Occipital lobe (tissue), 2 donors: Measurements from ENCODE around the gene TMEM165. TPM values are rescaled to one million over a fixed set of nuclear protein-coding genes. Genes with fewer than 3 reads are reported as not detected.

Experiments
- DNase-seq: peaks from one replicate; lab custom pipeline; 2025; lab: John Stamatoyannopoulos, UW
- total RNA-seq: library from RNA; depleted of rRNA; stranded (reverse); fragments of >200 nt; gene quantifications from one replicate; pipeline ENCODE4 v1.2.3, GENCODE V29; 2014

Gene TMEM165
- total RNA-seq, 1 donor from 2014 or later, result 109 TPM

DNA sequence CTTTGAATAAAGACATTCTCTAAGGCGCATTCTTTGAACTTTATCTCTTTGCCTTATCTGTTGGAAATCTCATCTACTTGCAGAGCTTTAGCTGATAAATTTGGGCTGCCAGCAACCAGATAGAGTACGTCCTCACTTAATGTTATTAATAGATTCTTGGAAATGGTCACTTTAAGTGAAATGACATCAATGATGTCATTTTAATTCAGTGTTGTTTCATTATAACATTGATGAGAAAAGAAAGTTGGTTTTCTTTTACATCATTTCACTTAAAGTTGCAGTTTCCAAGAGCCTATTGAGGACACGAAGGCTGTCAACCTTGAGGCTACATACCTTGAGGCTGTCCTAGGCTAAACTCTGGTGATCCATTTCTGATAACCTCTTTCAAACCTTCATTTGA, 9.3 kb downstream of the TMEM165 start:
- DNase-seq, result no peak

DNA sequence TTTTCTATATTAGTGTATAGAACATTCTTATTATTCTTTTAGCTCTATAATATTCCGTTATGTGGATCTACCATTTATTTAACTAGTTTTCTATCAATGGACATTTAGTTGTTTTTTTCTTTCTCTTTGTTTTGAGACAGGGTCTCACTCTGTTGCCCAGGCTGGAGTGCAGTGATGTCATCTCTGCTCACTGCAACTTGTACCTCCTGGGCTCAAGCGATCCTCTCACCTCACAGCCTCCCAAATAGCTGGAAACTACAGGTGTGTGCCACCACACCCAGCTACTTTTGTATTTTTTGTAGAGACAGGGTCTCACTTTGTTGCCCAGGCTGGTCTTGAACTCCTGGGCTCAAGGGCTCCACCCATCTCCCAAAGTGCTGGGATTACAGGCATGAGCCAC, 10.8 kb downstream of the TMEM165 start:
- DNase-seq, result no peak

DNA sequence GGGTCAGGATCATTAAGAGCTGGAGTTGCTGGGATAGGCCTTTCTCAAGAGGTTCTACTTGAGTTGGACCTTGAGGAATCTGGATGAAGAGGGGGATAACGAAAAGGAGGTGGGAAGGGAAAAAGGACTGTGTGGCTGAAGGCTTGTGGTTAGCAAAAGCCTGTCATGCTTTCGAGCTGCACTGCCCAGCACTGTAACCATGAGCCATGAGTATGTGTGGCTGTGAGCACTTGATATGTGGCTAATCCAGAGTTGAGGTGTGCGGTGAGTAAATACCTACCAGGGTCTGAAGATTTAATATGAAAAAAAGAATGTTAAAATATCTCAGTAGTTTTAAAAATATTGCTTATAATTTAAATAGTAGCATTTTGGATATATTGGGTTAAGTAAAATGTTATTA, 11.4 kb downstream of the TMEM165 start:
- no peak for DNase-seq

DNA sequence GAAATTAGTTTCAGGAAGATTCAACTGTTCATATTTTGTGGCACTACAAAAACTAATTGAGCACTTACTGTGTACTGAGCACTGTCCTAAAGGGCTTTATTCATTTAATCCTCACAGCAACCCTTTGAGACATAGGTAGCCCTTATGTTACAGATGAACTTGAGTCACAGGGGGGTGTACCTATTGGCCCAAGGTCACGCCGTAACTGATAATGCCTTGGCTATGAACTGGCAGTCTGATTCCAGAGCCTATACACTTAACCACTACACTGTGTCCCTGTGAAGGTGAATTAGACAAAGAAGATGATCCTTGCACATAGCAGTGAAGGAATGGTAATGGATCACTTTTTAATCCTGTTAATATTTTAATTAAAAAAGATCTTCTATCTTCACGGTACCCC, 12.0 kb downstream of the TMEM165 start:
- no peak for DNase-seq

DNA sequence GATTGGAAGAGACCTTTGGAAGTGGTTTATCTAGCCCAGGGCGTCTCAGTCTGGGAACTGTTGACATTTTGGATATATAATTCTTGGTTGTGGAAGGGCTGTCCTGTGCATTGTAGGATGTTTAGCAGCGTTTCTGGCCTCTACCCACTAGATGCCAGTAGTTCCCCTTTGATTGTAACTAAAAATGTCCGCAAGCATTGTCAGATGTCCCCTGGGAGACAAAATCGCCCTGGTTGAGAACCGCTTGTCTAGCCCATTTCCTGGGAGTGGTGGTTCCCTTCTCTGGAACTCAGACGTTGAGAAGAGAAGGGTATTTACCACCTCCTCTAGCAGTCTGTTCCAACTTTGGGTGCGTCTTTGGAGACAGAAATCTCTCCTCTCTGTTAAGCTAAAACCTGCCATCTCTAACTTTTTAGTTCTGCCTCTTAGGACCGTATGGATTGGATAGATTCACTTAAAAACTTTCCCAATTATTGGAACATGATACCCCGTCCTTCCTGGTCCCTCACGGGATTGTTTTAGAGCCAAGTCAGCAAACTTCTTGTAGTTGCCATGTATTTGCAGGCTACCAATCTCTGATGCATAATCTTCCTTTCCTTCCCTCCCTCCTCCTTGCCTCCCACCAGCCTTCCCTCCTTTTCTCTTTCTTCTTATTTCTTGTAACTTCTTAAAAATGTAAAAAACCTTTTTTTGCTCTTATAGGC, 13.9 kb downstream of the TMEM165 start:
- DNase-seq, result no peak

DNA sequence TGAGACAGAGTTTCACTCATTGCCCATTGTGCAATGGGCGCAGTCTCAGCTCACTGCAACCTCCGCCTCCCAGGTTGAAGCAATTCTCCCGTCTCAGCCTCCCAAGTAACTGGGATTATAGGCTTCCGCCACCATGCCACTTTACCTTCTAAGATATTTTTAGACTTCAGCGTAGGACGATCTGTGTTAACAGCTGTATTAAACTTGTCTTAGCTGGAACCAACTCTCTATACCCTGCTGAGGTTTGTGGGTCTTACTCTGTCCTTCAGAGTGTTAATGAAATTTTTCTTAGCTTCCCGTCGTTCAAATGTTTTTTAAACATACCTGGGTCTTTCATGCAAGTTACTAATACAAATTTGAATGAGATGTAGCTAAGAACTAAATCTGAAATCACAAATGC, 14.7 kb downstream of the TMEM165 start:
- DNase-seq, result no peak

DNA sequence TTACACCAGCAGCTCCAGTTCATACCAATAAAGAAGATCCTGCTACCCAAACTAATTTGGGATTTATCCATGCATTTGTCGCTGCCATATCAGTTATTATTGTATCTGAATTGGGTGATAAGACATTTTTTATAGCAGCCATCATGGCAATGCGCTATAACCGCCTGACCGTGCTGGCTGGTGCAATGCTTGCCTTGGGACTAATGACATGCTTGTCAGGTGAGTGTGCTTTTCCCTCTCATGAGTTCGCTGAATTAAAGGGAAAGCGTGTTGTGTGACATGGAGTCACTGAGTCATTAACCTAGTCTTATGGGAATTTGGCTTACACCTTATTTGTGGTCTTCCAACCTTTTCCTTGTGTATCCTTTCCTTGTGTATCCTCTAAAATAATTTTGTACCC, 15.9 kb downstream of the TMEM165 start:
- no peak for DNase-seq

DNA sequence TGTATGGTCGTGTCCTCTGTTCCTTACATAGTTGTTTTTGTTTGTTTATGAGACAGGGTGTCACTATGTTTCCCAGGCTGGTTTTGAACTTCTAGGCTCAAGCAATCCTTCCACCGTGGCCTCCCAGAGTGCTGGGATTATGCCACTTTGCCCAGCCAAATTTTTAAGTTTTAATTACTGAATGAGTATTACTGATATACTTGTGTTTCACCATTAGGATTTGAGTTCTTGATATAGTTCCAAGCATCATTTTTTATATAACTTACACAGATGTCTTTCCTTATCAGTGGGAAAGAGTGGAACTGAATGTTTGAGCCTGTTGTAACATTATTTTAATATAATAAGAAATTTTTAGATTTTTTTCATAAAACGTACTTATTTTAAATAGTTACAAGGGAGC, 20.4 kb downstream of the TMEM165 start:
- no peak for DNase-seq

DNA sequence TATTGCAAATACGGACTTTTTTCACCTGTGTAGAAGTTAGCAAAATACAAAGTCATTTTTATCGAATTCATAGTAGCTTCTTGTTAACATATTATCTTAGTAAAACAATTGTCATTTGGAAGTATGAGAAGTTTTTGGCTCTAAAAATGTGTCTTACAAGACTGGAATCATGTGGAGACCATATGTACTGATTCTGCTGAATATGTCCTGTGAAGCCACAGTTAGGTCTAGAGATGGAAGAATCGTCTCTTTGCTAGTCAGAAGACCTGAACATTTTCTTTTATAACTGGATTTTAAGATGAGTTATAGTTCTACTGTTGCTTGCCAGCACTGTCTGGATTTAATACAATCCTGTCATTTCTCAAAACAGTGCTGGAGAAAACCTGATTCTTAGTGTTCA, 29.0 kb downstream of the TMEM165 start:
- DNase-seq, result no peak

DNA sequence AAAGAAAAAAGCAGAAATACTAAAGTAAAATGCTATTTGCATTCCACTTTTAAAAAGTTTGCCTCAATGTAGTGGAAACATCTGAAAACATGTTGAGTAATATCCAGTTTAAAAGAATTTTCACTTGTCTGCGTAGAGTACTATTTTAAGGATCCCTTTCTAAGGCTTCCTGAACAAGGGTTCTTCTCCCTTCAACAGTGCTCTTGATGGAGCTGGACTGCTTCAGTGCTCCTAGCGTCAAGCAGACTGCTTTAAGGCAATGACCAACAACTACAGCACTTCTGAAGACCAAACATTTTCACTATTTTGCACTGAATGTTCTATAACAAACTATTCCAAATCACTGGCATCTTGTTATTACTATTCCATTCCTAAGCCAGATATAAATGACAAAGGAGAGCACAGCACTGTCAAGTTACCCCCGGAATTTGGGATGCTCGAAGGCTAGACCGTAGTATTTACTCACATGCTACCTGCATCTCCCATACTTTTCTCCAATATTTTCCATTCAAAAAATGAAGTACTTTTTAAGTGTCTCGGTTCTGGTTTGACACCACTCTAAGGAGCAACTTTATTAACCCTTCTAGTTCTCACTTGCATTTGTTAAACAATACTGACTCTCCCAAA, 36.1 kb downstream of the TMEM165 start:
- DNase-seq, result no peak

DNA sequence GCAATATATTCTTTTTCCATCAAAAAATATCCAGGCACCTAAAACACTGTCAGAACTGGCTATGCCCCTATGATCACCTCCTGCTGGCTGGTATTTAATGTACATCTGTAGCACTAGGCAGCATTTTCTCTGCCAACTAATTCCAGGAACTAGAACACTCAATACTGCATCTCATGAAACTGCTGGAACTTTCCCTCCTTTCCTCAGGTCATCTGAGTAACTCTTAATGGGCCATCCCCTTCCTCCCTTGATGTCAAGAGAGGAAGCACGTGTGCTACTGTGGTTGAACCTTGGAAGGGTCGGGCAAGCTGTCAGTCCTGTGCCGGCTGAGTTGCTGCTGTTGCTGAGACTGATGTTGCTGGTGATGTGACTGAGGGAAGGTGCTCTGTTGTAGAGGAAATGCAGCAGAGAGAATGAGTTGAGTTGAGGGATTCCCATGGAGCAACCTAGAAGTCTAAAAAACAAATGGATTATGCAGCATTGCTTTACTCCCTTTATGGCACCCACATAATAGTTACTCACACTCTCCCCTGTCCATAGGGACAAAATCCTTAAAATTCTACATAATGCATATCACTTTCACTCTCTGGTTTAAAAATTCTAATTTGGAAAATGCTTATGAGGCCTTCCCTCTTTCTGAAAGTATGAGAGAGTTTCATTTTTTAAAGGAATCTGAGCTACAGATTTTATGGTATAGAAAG, 39.5 kb downstream of the TMEM165 start:
- DNase-seq, result no peak

DNA sequence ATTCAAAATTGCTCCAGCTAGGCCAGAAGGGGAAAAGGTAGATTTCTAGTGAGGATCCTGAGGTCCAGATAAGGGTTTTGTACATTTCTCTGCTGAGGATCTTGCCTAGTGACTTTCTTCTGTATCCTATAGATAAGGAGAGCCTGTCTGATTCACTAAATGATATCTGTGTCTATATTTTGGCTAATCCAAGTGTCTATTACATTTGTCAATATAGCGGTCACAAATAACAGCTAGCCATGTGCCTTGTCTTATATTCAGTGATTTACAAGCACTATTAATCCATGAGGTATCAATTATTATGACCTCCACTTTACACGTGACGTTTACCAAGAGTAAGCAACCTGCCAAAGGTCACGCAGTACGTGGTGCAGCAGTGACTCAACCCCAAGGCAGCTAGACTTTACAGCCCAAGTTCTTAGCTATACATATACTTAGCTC, 41.6 kb downstream of the TMEM165 start:
- DNase-seq, result no peak

DNA sequence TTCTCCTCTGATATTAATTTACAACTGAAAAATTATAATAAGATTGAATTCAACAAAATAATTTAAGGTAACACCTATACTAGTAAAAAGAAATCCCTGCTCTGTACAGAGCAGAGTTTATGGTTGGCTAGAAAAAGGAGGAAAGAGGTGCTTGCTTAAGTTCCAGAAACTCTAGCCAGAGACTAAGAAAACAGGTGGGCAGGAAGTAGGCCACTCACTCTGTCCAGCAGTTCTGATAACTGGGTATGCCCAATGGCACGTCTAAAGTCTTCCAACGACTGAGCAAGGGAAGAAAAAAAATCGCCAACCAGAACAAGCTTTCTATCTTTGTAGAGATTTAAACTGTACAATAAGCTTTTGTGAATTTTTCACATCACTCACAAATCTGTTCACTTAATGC, 42.1 kb downstream of the TMEM165 start:
- DNase-seq, result no peak

DNA sequence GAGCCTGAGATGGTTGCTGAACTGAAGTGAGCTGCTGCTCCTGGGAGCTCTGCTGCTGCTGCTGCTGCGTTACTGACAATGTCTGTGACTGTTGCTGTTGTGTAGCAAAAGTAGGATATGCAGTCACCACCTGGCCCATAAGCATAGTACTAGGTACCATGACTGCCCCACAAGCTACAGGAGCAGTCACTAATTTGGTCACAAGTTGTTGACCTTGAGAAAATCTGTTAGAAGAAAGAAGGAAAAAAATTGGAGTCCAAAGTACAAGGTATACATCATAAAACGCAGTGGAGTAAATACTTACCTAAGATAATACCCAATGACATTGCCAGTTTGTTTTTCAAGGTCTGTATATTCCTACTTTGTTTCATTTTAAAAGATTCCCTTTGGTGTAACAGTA, 42.6 kb downstream of the TMEM165 start:
- DNase-seq, result no peak

DNA sequence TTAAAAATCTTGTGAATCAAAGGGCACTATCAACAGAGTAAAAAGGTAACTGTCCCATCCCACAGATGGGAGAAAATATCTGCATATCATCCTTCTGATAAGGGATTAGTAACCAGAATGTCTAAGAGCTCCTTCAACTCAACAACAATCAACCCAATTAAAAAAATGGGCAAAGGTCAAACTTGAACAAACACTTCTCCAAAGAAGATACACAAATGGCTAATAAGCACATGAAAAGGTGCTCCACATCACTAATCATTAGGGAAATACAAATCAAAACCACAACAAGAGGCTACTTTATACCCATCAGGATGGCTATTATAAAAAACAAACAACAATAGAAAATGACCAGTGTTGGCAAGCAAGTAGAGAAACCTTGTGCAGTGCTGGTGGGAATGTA, 43.3 kb downstream of the TMEM165 start:
- DNase-seq, result no peak

DNA sequence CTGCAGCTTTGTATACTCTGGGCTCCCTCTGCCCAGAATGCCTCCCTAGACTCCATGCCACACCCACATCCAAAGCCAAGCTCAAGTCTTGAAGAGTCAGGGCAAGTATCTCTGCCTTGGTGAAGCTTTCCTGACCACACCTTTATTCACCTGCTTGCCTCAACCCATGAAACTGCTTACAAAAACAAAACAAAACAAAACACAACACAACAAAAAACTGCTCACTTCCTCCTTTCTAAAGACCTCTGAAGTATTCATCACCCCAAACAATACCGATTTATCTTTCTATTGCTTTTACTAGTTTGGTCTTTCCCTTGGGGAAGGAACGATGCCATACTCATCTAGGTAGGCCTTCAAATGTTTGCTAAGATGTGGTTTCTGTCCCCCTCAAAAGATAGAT, 45.0 kb downstream of the TMEM165 start:
- DNase-seq, result no peak

DNA sequence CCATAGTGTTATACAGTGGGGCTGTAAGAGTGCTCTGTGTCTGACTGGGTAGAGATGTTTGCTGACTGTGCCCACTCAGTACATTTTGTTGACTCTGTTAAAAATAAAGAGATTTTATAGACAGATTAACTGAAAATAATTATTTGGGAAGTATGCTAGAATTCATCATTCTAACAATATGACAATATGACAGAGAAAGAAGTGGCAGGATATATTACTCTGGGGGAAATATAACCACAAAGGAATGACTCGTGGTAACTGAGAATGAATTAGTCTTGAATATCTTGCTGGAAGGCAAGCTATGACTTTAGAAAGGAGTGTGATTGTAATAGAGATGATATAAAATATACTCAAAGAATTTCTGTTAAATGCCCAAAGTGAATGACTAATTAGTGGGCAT, 46.8 kb downstream of the TMEM165 start:
- DNase-seq, result no peak

DNA sequence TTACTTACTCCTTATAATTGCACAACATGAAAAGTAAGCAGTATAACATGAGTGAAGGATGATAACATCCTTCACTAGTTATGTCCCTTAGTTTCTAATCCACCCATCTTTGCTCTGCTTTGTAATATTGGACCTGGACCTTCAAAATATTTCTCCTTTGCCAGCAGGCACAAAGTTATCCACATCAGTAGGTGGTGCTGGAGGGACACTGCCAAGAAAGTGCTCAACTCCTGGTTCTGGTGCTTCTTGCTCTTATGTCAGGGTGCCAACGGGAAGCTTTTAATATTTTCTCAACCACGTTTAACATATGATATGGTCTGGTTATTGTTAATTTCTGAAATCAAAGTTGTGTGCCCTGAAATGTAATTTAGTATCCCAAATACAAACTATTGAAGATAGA, 49.1 kb downstream of the TMEM165 start:
- DNase-seq, result no peak

DNA sequence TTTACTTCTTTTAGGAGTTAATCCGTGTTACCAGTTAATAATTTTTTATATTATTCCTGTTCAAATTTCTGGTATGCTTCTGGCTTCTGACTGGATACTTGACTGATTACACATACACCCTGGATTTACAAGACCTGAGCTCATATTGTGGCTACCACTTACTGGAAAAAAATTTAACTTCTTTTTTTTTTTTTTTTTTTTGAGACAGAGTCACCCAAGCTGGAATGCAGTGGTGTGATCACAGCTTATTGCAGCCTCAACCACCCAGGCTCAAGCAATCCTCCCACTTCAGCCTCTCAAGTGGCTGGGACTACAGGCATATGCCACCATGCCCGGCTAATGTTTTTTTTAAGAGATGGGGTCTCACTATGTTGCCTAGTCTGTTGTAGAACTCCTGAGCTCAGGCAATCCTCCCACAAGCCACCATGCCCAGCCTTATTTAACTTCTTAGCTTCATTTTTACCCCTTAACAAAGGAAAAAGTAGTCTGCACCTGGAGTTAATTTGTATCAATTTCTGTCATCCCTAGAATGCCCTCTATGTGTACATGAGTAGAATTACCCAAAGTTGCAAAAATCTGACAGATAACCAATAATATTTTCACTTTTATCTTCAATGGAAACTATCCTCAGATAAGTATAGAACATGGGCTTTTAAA, 50.3 kb downstream of the TMEM165 start:
- DNase-seq, result no peak

DNA sequence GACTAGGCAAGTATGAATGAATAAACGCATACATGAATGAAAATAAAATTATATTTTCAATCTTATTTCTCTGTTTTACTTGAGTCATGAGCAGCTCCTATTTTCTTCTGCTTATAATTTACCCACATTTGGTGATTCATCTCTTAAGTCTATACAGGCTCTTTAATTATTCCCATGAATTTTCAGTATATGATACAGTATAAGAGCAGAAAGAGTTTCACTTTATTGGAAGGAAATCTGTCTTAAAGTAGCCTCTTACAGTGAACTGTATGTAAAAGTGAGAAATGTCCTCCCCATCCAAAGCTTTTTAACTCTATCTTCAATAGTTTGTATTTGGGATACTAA, 50.8 kb downstream of the TMEM165 start:
- no peak for DNase-seq

DNA sequence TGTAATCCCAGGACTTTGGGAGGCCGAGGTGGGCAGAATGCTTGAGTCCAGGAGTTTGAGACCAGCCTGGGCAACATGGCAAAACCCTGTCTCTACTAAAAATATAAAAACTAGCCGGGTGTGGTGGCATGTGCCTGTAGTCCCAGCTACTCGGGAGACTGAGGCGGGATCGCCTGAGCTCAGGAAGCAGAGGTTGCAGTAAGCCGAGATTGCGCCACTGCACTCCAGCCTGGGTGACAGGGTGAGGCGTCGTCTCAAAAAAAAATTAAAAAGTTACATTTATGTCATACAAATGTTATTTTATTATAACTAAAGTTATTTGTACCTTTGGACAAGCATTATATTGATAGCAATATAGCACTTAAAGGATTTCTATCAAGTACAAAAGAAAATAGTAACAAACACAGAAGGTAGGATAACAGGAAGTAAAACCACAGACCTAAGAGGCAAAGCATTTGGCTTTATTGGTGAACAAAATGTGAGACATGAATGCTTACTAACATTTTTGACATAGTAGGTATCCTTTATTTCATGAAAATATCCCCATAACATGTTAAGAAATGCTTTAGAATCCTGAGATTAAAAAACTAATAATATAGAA, 51.5 kb downstream of the TMEM165 start:
- DNase-seq, result no peak

DNA sequence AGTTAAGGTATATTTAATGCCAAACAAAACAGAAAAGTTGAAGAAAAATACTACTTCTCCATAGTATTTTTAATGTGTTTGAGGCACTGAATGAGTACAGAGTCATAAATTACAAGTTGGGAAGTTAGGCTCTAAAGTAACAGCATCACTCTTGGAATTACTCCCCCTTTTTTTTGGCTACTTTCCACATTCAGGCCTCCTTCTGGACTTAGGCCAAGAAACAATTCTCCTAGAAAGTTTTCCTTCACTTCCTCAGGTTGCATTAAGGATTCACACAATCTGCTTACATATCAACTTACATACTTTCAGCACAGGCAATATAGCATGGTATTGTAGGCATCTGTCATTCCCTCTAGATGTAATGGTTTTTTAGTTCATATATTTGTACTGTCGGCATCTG, 52.1 kb downstream of the TMEM165 start:
- DNase-seq, result no peak
